Memory B cell (primary cell): Measurements from ENCODE around the gene DNMT3A.
A peak's percentile ranks its signal among the peaks of the same experiment; 100 is the strongest.

Experiments used
- ATAC-seq: fragments of 150-1000 bp; cut with Tn5 transposase; 2 replicates; pipeline ENCODE4 v1.10.0; 2021; ENCODE audit warnings: low read depth, mild to moderate bottlenecking, moderate library complexity
- DNase-seq, 2 donors: peaks; one replicate each; pipeline ENCODE4 v3.0.0; 2022; ENCODE audit warnings: low spot score in 2 of 2
- H3K27ac Mint-ChIP-seq: one replicate; pipeline ENCODE4 v1.8.0; 2022; ENCODE audit warnings: mild to moderate bottlenecking, moderate library complexity, mixed read lengths
- H3K27me3 Mint-ChIP-seq: one replicate; pipeline ENCODE4 v1.8.0; 2022; ENCODE audit warnings: mixed read lengths
- H3K36me3 Mint-ChIP-seq: one replicate; pipeline ENCODE4 v1.8.0; 2022; ENCODE audit warnings: mild to moderate bottlenecking, mixed read lengths
- H3K4me1 Mint-ChIP-seq: one replicate; pipeline ENCODE4 v1.8.0; 2022; ENCODE audit warnings: mixed read lengths
- H3K4me3 Mint-ChIP-seq: one replicate; pipeline ENCODE4 v1.8.0; 2022; ENCODE audit warnings: mild to moderate bottlenecking, moderate library complexity, mixed read lengths
- H3K9me3 Mint-ChIP-seq: one replicate; pipeline ENCODE4 v1.8.0; 2022; ENCODE audit warnings: mixed read lengths

Gene DNMT3A

DNA sequence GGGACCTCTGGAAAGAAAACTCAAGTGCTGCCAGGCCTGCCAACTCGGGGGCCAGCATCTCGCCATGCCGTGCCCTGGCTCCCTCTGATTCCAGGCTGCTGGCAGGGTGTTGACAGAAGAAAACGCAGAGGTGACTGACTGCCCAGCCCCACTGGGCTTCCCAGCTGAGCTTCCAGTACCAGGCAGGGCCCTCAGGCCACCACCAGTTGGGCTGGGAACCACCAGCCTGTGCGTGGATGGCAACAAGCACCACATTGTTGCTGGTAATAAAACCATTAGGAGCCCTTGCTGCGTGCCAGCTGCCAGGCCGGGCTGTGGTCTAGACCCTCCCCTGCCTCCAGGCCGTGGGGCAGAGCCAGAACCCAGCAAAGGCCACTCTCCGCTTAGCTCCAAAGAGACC, 9.2 kb downstream of the DNMT3A start:
- DNase-seq = no peak
- no peak overlapping the region for H3K27ac Mint-ChIP-seq
- peaks cover 12% of the 10 kb centered on the region for H3K36me3 Mint-ChIP-seq
- no peaks in the 10 kb centered on the region for H3K9me3 Mint-ChIP-seq
- H3K27me3 Mint-ChIP-seq = no peaks in the 10 kb centered on the region
- H3K4me1 Mint-ChIP-seq = peaks cover 29% of the 10 kb centered on the region
- no peak overlapping the region for H3K4me3 Mint-ChIP-seq
- no peak for ATAC-seq

DNA sequence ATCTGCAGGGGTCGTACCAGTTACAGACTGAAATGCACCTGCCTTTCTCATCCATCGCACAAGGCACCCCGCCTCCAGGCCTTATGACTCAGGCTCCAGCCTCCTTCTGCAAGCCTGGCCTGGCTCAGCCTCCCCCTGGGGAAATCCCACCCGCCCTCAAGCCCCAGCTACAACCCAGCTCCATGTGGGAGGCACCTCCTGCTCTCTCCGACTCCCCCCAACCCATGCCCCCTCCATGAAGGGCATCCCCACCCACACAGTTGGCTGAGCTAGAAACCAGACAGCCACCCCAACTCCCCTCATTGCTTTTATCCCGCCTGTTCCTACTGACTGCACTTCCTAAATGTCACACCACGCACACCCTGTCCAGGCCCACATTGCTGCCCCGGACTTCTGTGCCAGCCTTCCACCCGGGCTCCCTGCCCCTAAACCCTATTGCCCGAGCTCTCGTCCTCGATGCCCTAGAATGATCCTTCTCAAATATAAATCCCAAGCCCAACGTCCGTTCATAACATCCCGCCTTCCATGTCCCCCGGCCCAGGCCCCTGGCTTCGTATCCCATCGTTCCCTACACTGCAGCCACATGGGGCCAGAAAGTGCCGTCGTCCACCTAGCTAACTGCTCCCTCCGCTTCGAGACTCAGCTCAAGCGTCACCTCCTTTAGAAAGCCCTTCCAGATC, 9.9 kb downstream of the DNMT3A start:
- Mint-ChIP-seq H3K36me3 (peaks cover 19% of the 10 kb centered on the region), H3K9me3 (no peaks in the 10 kb centered on the region), H3K4me1 (peaks cover 22% of the 10 kb centered on the region), H3K4me3 (no peak overlapping the region), H3K27me3 (no peaks in the 10 kb centered on the region), H3K27ac (no peak overlapping the region)
- ATAC-seq (no peak), DNase-seq (no peak)

DNA sequence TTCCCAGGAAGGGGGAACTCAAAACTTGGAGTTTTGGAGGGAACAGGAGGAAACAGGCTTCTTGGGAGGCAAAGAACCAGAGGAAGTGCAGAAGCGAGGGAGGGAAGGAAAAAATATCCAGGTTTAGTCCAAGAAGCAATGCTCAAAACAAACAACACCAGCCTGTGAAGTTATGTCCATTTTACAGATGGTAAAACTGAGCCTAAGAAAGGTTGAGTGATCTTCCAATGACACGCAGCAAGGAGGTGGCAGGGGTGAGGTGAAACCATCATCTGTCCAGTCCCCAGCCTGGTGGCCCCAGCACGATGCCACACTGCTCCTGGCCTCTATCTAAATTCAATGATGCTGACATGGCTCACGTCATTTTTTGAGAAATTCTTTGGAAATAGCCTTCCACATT, 10.8 kb downstream of the DNMT3A start:
- Mint-ChIP-seq H3K27ac (no peak overlapping the region), H3K27me3 (no peaks in the 10 kb centered on the region), H3K36me3 (peaks cover 26% of the 10 kb centered on the region), H3K4me3 (no peak overlapping the region), H3K9me3 (peaks cover 2% of the 10 kb centered on the region), H3K4me1 (peaks cover 20% of the 10 kb centered on the region)
- DNase-seq (no peak), ATAC-seq (no peak)

DNA sequence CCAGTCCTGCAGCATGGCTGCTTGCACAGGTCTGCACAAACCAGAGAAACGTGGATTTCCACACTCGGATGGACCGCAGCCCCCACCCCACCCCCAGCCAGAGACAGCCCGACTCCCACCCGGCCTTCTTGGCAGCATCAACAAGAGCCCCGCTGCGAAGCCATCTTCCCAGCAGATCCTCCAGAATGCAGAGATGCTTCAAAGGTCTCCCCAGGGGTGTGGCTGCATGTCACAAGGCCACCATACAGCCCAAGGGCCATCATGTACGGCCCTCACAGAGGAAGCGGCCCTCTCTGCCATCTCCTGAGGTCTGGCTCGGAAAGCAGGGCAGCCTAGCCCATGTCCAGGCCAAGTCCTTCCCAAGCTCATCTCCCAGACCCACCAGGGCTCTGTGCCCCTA, 11.5 kb downstream of the DNMT3A start:
- Mint-ChIP-seq H3K36me3 (peaks cover 29% of the 10 kb centered on the region), H3K27me3 (no peaks in the 10 kb centered on the region), H3K4me3 (no peak overlapping the region), H3K27ac (no peak overlapping the region), H3K4me1 (peaks cover 17% of the 10 kb centered on the region), H3K9me3 (peaks cover 5% of the 10 kb centered on the region)
- no peak for DNase-seq
- no peak for ATAC-seq

DNA sequence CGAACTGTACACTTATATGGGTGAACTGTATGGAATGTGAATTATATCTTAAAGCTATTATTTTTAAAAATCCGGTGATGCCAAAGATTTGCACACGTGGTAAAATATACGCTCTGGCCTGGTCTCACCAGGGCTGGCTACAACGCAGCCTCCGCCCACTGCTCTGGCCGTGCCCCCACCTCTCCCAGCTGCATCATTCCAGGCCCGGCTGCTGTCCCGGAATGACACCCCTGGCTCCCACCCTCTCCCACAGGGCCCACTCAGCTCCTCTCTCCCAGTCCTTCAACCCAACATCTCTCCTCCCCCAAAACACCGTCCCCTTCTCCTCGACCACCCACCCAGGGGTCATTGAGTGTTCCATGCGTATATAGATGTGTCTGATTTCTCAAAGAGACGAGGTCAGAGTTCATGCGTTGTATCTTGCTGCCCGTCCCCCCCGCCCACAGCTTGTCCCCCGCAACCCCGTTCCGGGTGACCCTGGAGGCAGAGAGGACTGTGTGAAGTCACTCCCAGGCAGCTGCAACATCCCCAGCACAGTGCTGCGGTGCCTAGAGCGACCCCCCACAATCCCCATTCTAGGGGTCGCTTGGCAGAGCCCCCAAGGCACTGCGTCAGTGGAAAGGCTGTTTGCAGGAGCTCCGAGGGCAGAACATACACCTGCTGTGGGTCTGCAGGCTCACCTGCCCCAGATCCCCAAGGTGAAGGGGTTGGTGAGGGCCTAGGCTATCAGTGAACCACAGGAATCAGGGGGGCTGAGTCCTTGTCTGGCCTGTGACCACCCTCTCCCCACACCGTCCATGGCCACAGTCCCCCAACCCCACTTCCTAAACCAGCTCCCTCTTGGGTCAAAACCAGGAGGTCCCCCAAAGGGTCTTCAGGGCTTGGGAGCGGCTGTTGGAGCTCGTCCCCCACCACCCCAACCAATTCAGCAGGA, 13.3 kb downstream of the DNMT3A start:
- Mint-ChIP-seq H3K27me3 (no peaks in the 10 kb centered on the region), H3K9me3 (peaks cover 5% of the 10 kb centered on the region), H3K36me3 (peaks cover 29% of the 10 kb centered on the region), H3K27ac (no peak overlapping the region), H3K4me1 (peaks cover 10% of the 10 kb centered on the region), H3K4me3 (no peak overlapping the region)
- DNase-seq (no peak), ATAC-seq (no peak)

DNA sequence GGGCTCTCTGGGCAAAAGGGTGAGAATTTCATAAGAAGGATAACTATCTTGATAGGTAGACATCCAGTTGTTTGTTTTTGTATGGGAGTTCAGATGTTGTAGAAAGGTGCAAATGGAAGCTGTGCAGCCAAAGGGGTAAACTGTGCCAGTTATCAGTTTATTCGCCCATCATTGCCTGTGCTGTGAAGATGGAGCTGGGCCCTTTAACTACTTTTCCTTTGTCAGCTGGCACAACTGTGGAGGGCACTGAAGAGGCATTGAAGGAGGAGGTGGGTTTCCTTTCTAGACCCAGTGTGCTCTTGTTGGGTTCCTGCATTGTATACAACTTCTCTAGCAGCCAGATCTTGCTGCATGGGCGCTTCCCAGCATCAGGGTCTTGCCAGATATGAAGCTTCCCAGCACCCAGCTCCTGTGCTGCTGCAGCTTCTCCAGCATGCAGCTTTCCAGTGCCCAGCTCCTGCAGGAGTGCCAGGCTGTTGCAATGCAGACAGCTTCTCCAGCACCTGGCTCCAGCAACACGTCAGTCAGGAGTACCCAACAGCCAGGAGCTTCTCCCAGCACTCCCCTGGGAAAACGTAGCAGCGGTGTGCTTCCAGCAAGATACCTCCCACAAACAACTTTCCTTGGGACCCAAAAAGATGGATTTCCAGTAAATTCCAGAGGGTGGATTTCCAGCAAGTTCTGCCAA, 15.3 kb downstream of the DNMT3A start:
- Mint-ChIP-seq H3K9me3 (peaks cover 5% of the 10 kb centered on the region), H3K36me3 (peaks cover 31% of the 10 kb centered on the region), H3K27me3 (no peaks in the 10 kb centered on the region), H3K4me1 (peaks cover 13% of the 10 kb centered on the region), H3K27ac (no peak overlapping the region), H3K4me3 (no peak overlapping the region)
- DNase-seq (no peak), ATAC-seq (no peak)

DNA sequence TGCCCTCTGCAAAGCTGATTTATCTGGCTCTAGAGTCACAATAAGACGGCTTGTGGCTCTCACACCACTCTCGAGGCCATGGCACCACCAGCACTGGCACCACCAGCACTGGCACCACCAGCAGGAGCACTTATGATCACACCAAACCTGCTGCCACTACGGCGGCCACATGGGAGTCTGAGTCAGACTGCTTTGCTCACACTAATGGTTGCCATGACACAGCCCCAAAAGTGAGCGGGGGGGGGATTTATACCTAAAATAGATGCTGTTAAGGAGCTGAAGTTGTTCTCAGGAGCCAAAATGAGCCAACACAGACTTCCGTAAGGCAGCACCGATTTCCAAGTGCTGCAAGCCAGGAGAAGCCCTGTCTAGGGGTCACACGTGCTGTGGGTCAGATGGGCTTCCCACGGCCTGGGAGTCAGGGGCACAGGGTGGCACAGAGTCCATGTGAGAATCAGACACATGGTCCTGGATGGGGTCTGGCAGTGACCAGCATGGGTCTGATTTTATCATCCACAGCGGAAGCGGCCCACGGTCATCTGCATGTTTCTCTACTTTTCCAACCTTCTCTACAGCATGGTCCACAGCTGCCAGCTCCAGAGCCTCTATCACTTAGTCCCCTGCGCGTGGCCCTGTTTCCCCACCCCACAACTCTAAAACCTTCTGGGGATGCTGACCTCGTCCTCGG, 16.7 kb downstream of the DNMT3A start:
- Mint-ChIP-seq H3K4me3 (no peak overlapping the region), H3K9me3 (peaks cover 5% of the 10 kb centered on the region), H3K36me3 (peaks cover 28% of the 10 kb centered on the region), H3K27me3 (no peaks in the 10 kb centered on the region), H3K4me1 (peaks cover 15% of the 10 kb centered on the region), H3K27ac (no peak overlapping the region)
- no peak for DNase-seq
- no peak for ATAC-seq

DNA sequence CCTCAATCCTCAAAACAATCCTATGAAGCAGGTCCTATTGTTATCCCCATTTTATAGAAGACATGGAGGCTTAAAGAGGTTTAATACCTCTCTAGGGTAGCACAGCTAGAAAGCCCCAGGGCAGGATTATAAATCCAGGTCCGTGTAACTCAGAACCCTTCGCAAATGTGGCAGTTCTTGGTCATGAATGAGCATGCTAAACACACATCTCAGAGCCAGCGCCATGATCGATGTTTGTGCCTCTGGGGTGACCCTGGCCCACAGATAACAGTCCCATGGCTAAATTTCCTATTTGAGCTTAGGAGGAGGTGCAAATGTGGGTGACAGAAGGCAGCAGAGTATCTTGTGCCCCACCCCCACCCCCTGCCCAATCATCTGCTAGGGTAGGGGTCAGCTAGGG, 17.5 kb downstream of the DNMT3A start:
- peaks cover 20% of the 10 kb centered on the region for H3K4me1 Mint-ChIP-seq
- no peaks in the 10 kb centered on the region for H3K27me3 Mint-ChIP-seq
- H3K9me3 Mint-ChIP-seq = peaks cover 5% of the 10 kb centered on the region
- H3K36me3 Mint-ChIP-seq = peaks cover 28% of the 10 kb centered on the region
- no peak for DNase-seq
- H3K27ac Mint-ChIP-seq = no peak overlapping the region
- no peak overlapping the region for H3K4me3 Mint-ChIP-seq
- ATAC-seq = no peak

DNA sequence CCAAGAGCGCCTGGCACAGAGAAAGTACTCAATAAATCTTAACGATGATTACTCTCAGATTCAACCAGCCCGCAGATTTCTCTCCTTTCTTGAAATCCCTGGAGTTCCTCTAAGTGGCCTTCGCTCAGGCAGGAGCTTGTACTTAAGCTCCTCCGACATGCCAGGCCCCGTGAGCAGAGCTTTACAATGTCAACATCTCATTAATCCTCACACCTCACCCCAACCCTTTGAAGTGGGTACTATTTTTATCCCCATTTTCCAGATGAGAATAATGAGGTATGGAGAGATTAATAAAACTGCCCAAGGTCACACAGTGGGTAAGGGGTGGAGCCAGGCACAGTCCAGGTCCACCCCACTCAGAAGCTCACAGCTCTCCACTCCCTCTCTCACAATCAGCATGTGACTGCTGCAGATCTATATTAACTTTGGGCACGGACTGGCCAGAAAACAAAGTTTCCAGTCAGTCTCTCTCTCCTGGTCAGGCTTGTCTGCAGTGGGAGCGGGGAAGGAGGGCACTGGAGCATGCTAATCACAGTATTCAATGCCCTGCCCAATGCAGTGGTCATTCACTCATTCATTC, 18.0 kb downstream of the DNMT3A start:
- no peak for DNase-seq
- no peak overlapping the region for H3K4me3 Mint-ChIP-seq
- no peak for ATAC-seq
- H3K27me3 Mint-ChIP-seq = no peaks in the 10 kb centered on the region
- peaks cover 28% of the 10 kb centered on the region for H3K36me3 Mint-ChIP-seq
- peaks cover 5% of the 10 kb centered on the region for H3K9me3 Mint-ChIP-seq
- H3K4me1 Mint-ChIP-seq = peaks cover 20% of the 10 kb centered on the region
- no peak overlapping the region for H3K27ac Mint-ChIP-seq

DNA sequence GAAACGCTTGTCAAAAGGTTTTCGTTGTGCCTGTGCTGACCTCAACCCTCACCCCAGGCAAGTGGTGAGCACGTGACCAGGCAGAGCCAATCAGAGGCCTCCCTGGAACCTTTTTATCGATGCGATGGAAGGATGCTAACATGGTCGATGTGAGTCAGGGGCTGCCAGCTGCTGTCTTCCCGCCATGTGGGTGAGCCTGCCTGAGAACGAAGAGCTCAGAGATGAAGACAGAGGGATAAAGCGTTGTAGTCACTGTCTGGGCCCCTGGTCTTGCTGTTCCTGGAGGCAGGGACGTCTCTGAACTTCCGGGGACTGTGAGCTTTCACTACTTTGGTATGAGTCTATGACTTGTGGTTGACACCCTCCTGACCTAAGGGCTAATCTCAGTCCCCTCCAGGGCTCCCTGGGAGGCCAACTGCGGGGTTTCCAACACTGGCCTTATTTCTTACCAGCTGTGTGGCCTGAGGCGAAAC, 18.6 kb downstream of the DNMT3A start:
- peaks cover 26% of the 10 kb centered on the region for H3K36me3 Mint-ChIP-seq
- no peak overlapping the region for H3K4me3 Mint-ChIP-seq
- H3K4me1 Mint-ChIP-seq = peaks cover 20% of the 10 kb centered on the region
- DNase-seq = no peak
- H3K27me3 Mint-ChIP-seq = no peaks in the 10 kb centered on the region
- H3K9me3 Mint-ChIP-seq = peaks cover 5% of the 10 kb centered on the region
- no peak for ATAC-seq
- no peak overlapping the region for H3K27ac Mint-ChIP-seq

DNA sequence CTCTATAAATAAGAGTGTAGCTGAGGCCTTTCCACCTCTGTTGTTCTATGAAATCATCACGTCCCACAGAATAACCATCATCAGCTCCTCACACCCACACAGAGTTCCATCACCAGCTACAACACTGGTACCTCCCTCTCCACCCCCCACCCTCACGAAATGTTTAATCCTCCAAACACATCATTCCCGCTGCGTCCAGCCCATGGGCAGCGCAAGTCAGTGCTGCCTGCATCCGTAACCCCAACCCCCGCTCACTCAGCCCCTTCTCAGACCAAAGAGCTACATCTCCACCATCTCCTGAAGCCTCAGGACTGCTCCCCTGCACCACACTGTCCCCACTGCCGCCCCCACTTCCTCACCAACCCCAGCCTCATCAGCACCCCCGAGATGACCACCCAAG, 19.4 kb downstream of the DNMT3A start:
- ATAC-seq = no peak
- Mint-ChIP-seq H3K4me3 (no peak overlapping the region), H3K27me3 (no peaks in the 10 kb centered on the region), H3K36me3 (peaks cover 19% of the 10 kb centered on the region), H3K27ac (no peak overlapping the region), H3K9me3 (peaks cover 5% of the 10 kb centered on the region), H3K4me1 (peaks cover 22% of the 10 kb centered on the region)
- no peak for DNase-seq

DNA sequence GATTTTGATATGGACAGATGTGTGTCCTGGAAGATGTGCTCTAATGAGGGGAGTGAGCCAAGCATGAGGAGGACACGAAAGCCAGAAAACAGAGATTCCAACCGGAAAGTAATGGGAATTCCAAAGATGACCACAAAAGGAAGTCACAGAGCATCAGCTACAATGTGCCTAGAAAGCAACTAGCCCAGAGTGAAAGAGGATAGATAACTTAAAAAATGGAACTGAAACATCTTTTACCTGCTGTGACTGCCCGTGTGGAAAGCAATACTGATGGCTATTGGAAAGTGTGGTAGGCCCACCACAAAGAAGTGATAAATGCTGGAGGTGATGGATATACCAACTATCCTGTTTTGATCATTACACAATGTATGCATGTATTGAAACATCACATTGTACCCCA, 21.6 kb downstream of the DNMT3A start:
- Mint-ChIP-seq H3K9me3 (no peaks in the 10 kb centered on the region), H3K27me3 (no peaks in the 10 kb centered on the region), H3K36me3 (peaks cover 4% of the 10 kb centered on the region), H3K4me1 (peaks cover 32% of the 10 kb centered on the region), H3K27ac (no peak overlapping the region), H3K4me3 (no peak overlapping the region)
- ATAC-seq (peak; percentile 86), DNase-seq (no peak)

DNA sequence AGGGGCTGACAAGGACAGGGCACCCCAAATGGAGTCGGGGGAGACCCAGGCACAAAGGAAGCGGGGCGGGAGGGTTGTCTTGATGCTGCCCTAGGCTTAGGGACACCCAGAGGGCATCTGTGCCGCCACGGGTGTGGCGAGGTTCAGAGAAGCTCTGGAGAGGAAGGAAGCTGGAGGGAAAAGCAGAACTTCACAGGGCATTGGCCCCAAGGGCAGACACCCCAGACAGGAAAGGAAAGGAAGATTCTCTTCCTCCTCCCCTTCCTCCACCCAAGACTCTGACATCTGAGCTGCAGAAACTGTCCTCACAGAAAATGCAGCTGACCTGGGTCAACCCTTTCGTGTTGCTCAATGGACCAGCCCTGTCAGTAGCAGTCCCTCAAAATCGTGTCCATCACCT, 25.6 kb downstream of the DNMT3A start:
- Mint-ChIP-seq H3K27ac (no peak overlapping the region), H3K4me1 (peaks cover 23% of the 10 kb centered on the region)
- no peak for ATAC-seq

More for the DNA sequence above, 25.6 kb downstream of the DNMT3A start:
- Mint-ChIP-seq H3K27me3 (no peaks in the 10 kb centered on the region), H3K4me3 (no peak overlapping the region), H3K36me3 (no peaks in the 10 kb centered on the region), H3K9me3 (no peaks in the 10 kb centered on the region)
- no peak for DNase-seq
